WTC11 (cell line): Measurements from ENCODE around the gene PRXL2A. TPM values are rescaled to one million over a fixed set of nuclear protein-coding genes. Genes with fewer than 3 reads are reported as not detected.

Experiments
- ATAC-seq: fragments of 200-7000 bp; cut with Tn5 transposase; 2 replicates; pipeline ENCODE4 v1.10.0; 2021; ENCODE audit warnings: mild to moderate bottlenecking, moderate library complexity
- CTCF ChIA-PET: fragments of 300-600 bp; sonication (Branson Sonifier 250); formaldehyde crosslinking; loops from one replicate; lab custom pipeline; 2021; ENCODE audit warnings: antibody characterized with exemption; lab: Charles Lee
- POLR2A ChIA-PET: fragments of 350-600 bp; sonication (Branson Sonifier 250); formaldehyde crosslinking; loops from one replicate; lab custom pipeline; 2021; ENCODE audit warnings: antibody characterized with exemption; lab: Charles Lee
- DNase-seq: peaks from one replicate; pipeline ENCODE4 v3.0.0; 2021; ENCODE audit warnings: low spot score
- H3K27ac Mint-ChIP-seq: 2 replicates; pipeline ENCODE4 v1.8.0; 2021; ENCODE audit warnings: mixed read lengths
- H3K27me3 Mint-ChIP-seq: 2 replicates; pipeline ENCODE4 v1.8.0; 2021; ENCODE audit warnings: low read depth, mild to moderate bottlenecking, moderate library complexity, mixed read lengths
- H3K36me3 Mint-ChIP-seq: 2 replicates; pipeline ENCODE4 v1.8.0; 2021; ENCODE audit warnings: mixed read lengths
- H3K4me1 Mint-ChIP-seq: 2 replicates; pipeline ENCODE4 v1.8.0; 2022; ENCODE audit warnings: mixed read lengths
- H3K4me3 Mint-ChIP-seq: 2 replicates; pipeline ENCODE4 v1.8.0; 2021; ENCODE audit warnings: mild to moderate bottlenecking, moderate library complexity, mixed read lengths
- H3K9me3 Mint-ChIP-seq: 2 replicates; pipeline ENCODE4 v1.8.0; 2021; ENCODE audit warnings: mixed read lengths
- AFF4 ChIP-seq: sonication (generic); formaldehyde crosslinking; IDR thresholded peaks from 2 replicates; pipeline ENCODE4 v1.8.1; 2023; ENCODE audit warnings: mild to moderate bottlenecking, missing genetic modification reagents, borderline replicate concordance
- CDX4 ChIP-seq: fragments of 250-450 bp; sonication (Bioruptor Pico); IDR thresholded peaks from 2 replicates; pipeline ENCODE4 v1.9.0; 2021; ENCODE audit warnings: moderate library complexity, mild to moderate bottlenecking, inconsistent platforms, borderline replicate concordance
- E2F4 ChIP-seq: sonication (generic); formaldehyde crosslinking; IDR thresholded peaks from 2 replicates; pipeline ENCODE4 v1.8.1; 2022; ENCODE audit warnings: low read depth, mild to moderate bottlenecking, moderate library complexity, missing genetic modification reagents, borderline replicate concordance
- ESRRA ChIP-seq: sonication (generic); formaldehyde crosslinking; IDR thresholded peaks from 2 replicates; pipeline ENCODE4 v1.8.1; 2022; ENCODE audit warnings: mild to moderate bottlenecking, missing genetic modification reagents, borderline replicate concordance
- FOXK1 ChIP-seq: sonication (generic); formaldehyde crosslinking; IDR thresholded peaks from 2 replicates; pipeline ENCODE4 v1.8.0; 2022; ENCODE audit warnings: mild to moderate bottlenecking, moderate library complexity, missing genetic modification reagents
- FOXP1 ChIP-seq: sonication (generic); formaldehyde crosslinking; IDR thresholded peaks from 2 replicates; pipeline ENCODE4 v1.8.0; 2022; ENCODE audit warnings: missing genetic modification reagents, mild to moderate bottlenecking, moderate library complexity, borderline replicate concordance
- GABPB1 ChIP-seq: sonication (generic); formaldehyde crosslinking; IDR thresholded peaks from 2 replicates; pipeline ENCODE4 v1.8.1; 2023; ENCODE audit warnings: mild to moderate bottlenecking, missing genetic modification reagents
- GRHL2 ChIP-seq: fragments of 250-450 bp; sonication (Bioruptor Pico); IDR thresholded peaks from 2 replicates; pipeline ENCODE4 v1.8.0; 2022; ENCODE audit warnings: mild to moderate bottlenecking, moderate library complexity; ENCODE audit not compliant: insufficient replicate concordance, severe bottlenecking
- JAZF1 ChIP-seq: fragments of 250-450 bp; sonication (Bioruptor Pico); IDR thresholded peaks from 2 replicates; pipeline ENCODE4 v1.9.0; 2021; ENCODE audit warnings: moderate library complexity, mild to moderate bottlenecking, inconsistent platforms
- NFE2L1 ChIP-seq: sonication (generic); formaldehyde crosslinking; IDR thresholded peaks from 2 replicates; pipeline ENCODE4 v1.8.1; 2023; ENCODE audit warnings: missing genetic modification reagents
- NR3C1 ChIP-seq: sonication (generic); formaldehyde crosslinking; conservative IDR thresholded peaks from 2 replicates; pipeline ENCODE4 v1.8.1; 2023; ENCODE audit warnings: low read depth, mild to moderate bottlenecking, missing genetic modification reagents
- PREB ChIP-seq: sonication (generic); formaldehyde crosslinking; IDR thresholded peaks from 2 replicates; pipeline ENCODE4 v1.8.1; 2022; ENCODE audit warnings: mild to moderate bottlenecking, missing genetic modification reagents, moderate library complexity, borderline replicate concordance
- PRRX2 ChIP-seq: fragments of 250-450 bp; sonication (Bioruptor Pico); IDR thresholded peaks from 2 replicates; pipeline ENCODE4 v1.8.0; 2021; ENCODE audit warnings: mild to moderate bottlenecking
- RELA ChIP-seq: sonication (generic); formaldehyde crosslinking; IDR thresholded peaks from 2 replicates; pipeline ENCODE4 v1.8.1; 2022; ENCODE audit warnings: missing genetic modification reagents, mild to moderate bottlenecking, borderline replicate concordance
- SOX15 ChIP-seq: fragments of 250-450 bp; sonication (Bioruptor Pico); IDR thresholded peaks from 2 replicates; pipeline ENCODE4 v1.9.0; 2021; ENCODE audit warnings: mild to moderate bottlenecking
- STAT6 ChIP-seq: sonication (generic); formaldehyde crosslinking; conservative IDR thresholded peaks from 2 replicates; pipeline ENCODE4 v1.8.1; 2023; ENCODE audit warnings: mild to moderate bottlenecking, low read depth, missing genetic modification reagents, moderate library complexity
- USF2 ChIP-seq: sonication (generic); formaldehyde crosslinking; IDR thresholded peaks from 2 replicates; pipeline ENCODE4 v1.8.1; 2023; ENCODE audit warnings: mild to moderate bottlenecking, missing genetic modification reagents, moderate library complexity
- ZNF121 ChIP-seq: sonication (generic); formaldehyde crosslinking; IDR thresholded peaks from 2 replicates; pipeline ENCODE4 v1.8.0; 2023; ENCODE audit warnings: missing genetic modification reagents
- ZNF138 ChIP-seq: sonication (generic); formaldehyde crosslinking; conservative IDR thresholded peaks from 2 replicates; pipeline ENCODE4 v1.8.1; 2022; ENCODE audit warnings: mild to moderate bottlenecking, moderate library complexity, missing genetic modification reagents
- ZNF416 ChIP-seq: fragments of 250-450 bp; sonication (Bioruptor Pico); IDR thresholded peaks from 2 replicates; pipeline ENCODE4 v1.9.0; 2021; ENCODE audit warnings: mild to moderate bottlenecking, inconsistent platforms
- ZNF671 ChIP-seq: fragments of 250-450 bp; sonication (Bioruptor Pico); IDR thresholded peaks from 2 replicates; pipeline ENCODE4 v1.8.0; 2021; ENCODE audit warnings: mild to moderate bottlenecking
- total RNA-seq: library from RNA; stranded (reverse); gene quantifications from 3 replicates; pipeline ENCODE4 v1.2.3, GENCODE V29; 2021
- TF ChIP-seq, protein P1 (sequence below): sonication (generic); formaldehyde crosslinking; conservative IDR thresholded peaks from 2 replicates; pipeline ENCODE4 v1.8.1; 2022; ENCODE audit warnings: mild to moderate bottlenecking, missing genetic modification reagents
- TF ChIP-seq, protein P2 (sequence below): sonication (generic); formaldehyde crosslinking; IDR thresholded peaks from 2 replicates; pipeline ENCODE4 v1.8.1; 2023; ENCODE audit warnings: mild to moderate bottlenecking, missing genetic modification reagents

PRXL2A gene
- total RNA-seq, 1 experiment from 2014 or later, result 46.6 TPM

DNA sequence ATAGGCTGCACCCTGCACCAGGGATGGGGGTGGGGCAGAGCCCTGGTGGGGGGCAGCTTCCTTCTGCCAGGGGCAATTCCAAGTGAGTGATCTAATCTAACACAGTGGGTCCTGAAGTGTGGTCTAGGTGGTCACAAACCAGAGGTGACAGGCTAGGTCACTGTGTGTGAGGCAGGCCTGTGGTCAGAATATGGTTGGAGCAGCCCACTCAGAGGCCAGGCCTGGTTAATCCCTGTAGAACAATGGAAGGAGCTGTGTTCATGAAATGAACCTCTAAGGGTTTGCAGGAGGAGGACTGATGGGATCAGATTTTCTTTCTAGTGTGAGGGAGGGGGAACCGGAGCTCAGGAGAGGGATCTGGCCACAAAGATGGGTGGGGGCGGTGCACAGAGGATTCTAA, 35.8 kb downstream of the PRXL2A start (continued):
- TF ChIP-seq SOX15 (CRISPR knock-in tag) (no peak), STAT6 (no peak), FOXK1 (CRISPR knock-in tag) (no peak), NFE2L1 (CRISPR knock-in tag) (no peak), GABPB1 (CRISPR knock-in tag) (no peak)

DNA sequence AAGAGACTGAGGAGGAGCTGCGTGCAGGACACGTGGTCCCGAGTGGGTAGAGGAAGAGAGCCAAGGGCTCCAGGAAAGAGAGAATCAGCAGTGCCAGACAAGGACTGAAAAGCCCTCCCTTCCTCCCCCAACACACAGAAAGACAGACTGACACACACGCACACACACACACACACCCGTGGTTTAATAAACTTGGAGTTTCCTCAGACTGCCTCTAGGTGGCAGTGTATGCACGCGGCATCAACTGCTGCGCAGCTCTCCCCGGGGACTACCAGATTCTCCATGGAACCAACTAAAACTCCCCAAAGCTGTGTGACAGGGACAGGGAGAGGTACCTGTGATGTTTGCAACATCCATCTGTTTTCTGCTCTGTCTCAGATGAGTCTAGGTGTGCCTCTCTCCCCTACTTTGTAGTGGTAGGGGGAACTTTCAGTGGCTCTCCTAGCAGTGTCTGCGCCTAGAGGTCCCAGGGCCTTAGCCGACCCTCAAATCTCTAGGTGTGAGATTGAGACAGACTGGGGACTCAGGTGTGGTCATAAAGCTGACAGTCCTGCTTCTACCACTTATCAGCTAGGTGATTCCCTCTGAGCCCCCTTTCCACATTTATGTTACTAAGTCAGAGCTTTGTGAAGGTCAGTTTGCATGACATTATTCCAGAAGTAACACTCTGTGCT, 36.4 kb downstream of the PRXL2A start:
- ChIA-PET CTCF (interaction anchor here (0.5 to 34.2 kb wide), 29 partner anchors 10 to 483 kb away, joined by 3 to 802 read pairs (median 4); partner anchors contain the start of gene PRXL2A), POLR2A (interaction anchor here (1.1 to 1.5 kb wide), 3 partner anchors 20 to 61 kb away, joined by 4 to 6 read pairs (median 4); no protein-coding TSS in a partner anchor)
- peak; percentile 89 for ATAC-seq
- Mint-ChIP-seq H3K36me3 (no peaks in the 10 kb centered on the region), H3K27me3 (no peaks in the 10 kb centered on the region), H3K4me1 (peaks cover 19% of the 10 kb centered on the region), H3K27ac (no peak overlapping the region), H3K4me3 (no peak overlapping the region)
- peak; percentile 50 for DNase-seq
- TF ChIP-seq FOXK1 (CRISPR knock-in tag), result no peak
- no peak for TF ChIP-seq JAZF1 (CRISPR knock-in tag)
- no peak for TF ChIP-seq RELA
- TF ChIP-seq, protein P1, sequence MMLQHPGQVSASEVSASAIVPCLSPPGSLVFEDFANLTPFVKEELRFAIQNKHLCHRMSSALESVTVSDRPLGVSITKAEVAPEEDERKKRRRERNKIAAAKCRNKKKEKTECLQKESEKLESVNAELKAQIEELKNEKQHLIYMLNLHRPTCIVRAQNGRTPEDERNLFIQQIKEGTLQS (CRISPR knock-in tag), result no peak
- TF ChIP-seq PRRX2 (CRISPR knock-in tag), result no peak
- TF ChIP-seq CDX4 (CRISPR knock-in tag), result no peak
- TF ChIP-seq NR3C1 (CRISPR knock-in tag), result no peak
- TF ChIP-seq, protein P2, sequence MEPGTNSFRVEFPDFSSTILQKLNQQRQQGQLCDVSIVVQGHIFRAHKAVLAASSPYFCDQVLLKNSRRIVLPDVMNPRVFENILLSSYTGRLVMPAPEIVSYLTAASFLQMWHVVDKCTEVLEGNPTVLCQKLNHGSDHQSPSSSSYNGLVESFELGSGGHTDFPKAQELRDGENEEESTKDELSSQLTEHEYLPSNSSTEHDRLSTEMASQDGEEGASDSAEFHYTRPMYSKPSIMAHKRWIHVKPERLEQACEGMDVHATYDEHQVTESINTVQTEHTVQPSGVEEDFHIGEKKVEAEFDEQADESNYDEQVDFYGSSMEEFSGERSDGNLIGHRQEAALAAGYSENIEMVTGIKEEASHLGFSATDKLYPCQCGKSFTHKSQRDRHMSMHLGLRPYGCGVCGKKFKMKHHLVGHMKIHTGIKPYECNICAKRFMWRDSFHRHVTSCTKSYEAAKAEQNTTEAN (CRISPR knock-in tag), result no peak
- no peak for TF ChIP-seq ZNF671 (CRISPR knock-in tag)
- no peak for TF ChIP-seq ESRRA (CRISPR knock-in tag)
- TF ChIP-seq USF2 (CRISPR knock-in tag), result no peak
- no peak for TF ChIP-seq PREB
- no peak for TF ChIP-seq FOXP1 (CRISPR knock-in tag)
- TF ChIP-seq GRHL2 (CRISPR knock-in tag), result no peak
- no peak for TF ChIP-seq SOX15 (CRISPR knock-in tag)
- TF ChIP-seq E2F4 (CRISPR knock-in tag), result no peak
- TF ChIP-seq AFF4, result no peak
- TF ChIP-seq ZNF416 (CRISPR knock-in tag), result no peak
- no peak for TF ChIP-seq ZNF138
- TF ChIP-seq ZNF121 (CRISPR knock-in tag), result no peak
- TF ChIP-seq, all 79 proteins: peak for 0
- H3K9me3 Mint-ChIP-seq, result no peaks in the 10 kb centered on the region
